ENCODE data around the gene PHPT1.

Gene PHPT1

DNA sequence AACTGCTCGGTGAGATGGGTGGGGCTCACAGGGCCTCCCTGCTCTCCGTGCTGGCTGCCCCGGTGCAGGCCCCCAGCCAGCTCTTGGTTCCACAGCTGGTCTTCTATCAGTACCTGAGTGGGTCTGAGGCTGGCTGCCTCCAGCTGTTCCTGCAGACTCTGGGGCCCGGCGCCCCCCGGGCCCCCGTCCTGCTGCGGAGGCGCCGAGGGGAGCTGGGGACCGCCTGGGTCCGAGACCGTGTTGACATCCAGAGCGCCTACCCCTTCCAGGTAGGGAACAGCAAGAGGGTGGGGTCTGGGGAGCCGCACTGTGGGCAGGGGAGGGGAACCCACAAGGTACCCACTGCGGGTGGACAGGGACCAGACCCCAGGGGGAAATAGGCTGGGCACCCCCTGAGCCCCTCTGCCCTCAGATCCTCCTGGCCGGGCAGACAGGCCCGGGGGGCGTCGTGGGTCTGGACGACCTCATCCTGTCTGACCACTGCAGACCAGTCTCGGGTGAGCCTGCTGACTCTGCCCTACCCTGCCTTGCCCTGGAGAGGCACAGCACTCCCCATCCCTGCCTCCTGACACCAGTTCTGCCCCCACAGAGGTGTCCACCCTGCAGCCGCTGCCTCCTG is 5.7 kb downstream of the PHPT1 start:
- TF ChIP-seq, protein P1, sequence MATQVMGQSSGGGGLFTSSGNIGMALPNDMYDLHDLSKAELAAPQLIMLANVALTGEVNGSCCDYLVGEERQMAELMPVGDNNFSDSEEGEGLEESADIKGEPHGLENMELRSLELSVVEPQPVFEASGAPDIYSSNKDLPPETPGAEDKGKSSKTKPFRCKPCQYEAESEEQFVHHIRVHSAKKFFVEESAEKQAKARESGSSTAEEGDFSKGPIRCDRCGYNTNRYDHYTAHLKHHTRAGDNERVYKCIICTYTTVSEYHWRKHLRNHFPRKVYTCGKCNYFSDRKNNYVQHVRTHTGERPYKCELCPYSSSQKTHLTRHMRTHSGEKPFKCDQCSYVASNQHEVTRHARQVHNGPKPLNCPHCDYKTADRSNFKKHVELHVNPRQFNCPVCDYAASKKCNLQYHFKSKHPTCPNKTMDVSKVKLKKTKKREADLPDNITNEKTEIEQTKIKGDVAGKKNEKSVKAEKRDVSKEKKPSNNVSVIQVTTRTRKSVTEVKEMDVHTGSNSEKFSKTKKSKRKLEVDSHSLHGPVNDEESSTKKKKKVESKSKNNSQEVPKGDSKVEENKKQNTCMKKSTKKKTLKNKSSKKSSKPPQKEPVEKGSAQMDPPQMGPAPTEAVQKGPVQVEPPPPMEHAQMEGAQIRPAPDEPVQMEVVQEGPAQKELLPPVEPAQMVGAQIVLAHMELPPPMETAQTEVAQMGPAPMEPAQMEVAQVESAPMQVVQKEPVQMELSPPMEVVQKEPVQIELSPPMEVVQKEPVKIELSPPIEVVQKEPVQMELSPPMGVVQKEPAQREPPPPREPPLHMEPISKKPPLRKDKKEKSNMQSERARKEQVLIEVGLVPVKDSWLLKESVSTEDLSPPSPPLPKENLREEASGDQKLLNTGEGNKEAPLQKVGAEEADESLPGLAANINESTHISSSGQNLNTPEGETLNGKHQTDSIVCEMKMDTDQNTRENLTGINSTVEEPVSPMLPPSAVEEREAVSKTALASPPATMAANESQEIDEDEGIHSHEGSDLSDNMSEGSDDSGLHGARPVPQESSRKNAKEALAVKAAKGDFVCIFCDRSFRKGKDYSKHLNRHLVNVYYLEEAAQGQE (IDR thresholded peaks at IDR 0.05; ENCODE audit: low read depth): no peak
- TF ChIP-seq YY1 (IDR thresholded peaks at IDR 0.05; ENCODE audit: low read depth): no peak
- TF ChIP-seq CEBPB (IDR thresholded peaks at IDR 0.05): no peak
- no peak for TF ChIP-seq USF1 (IDR thresholded peaks at IDR 0.05)
- no peak for TF ChIP-seq EGR1 (IDR thresholded peaks at IDR 0.05)
- TF ChIP-seq, protein P2, sequence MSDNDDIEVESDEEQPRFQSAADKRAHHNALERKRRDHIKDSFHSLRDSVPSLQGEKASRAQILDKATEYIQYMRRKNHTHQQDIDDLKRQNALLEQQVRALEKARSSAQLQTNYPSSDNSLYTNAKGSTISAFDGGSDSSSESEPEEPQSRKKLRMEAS (IDR thresholded peaks at IDR 0.05): no peak
- no peak for TF ChIP-seq FOXM1 (IDR thresholded peaks at IDR 0.05; ENCODE audit: borderline replicate concordance, low read depth)
- TF ChIP-seq CREB1 (IDR thresholded peaks at IDR 0.05; ENCODE audit: low read depth): no peak
- no peak for TF ChIP-seq EP300 (IDR thresholded peaks at IDR 0.05; ENCODE audit: borderline replicate concordance)
- TF ChIP-seq NFIC (IDR thresholded peaks at IDR 0.05): no peak
- no peak for TF ChIP-seq RAD21 (IDR thresholded peaks at IDR 0.05; ENCODE audit: low read depth)
- no peak for TF ChIP-seq TEAD4 (IDR thresholded peaks at IDR 0.05)
- TF ChIP-seq ZBTB7A (IDR thresholded peaks at IDR 0.05; ENCODE audit: low read depth): no peak
- no peak for TF ChIP-seq TAF1 (IDR thresholded peaks at IDR 0.05; ENCODE audit: low read depth)
- no peak for TF ChIP-seq TCF12 (IDR thresholded peaks at IDR 0.05; ENCODE audit: low read depth)

- TF ChIP-seq EGR1 (IDR thresholded peaks at IDR 0.05): no peak
- no peak for TF ChIP-seq FOXM1 (IDR thresholded peaks at IDR 0.05; ENCODE audit: borderline replicate concordance, low read depth)
- no peak for TF ChIP-seq RAD21 (IDR thresholded peaks at IDR 0.05; ENCODE audit: low read depth)
- no peak for TF ChIP-seq TCF12 (IDR thresholded peaks at IDR 0.05; ENCODE audit: low read depth)
- no peak for TF ChIP-seq TAF1 (IDR thresholded peaks at IDR 0.05; ENCODE audit: low read depth)
- TF ChIP-seq NFIC (IDR thresholded peaks at IDR 0.05): no peak
- TF ChIP-seq USF1 (IDR thresholded peaks at IDR 0.05): no peak
- no peak for TF ChIP-seq CEBPB (IDR thresholded peaks at IDR 0.05)
- TF ChIP-seq, protein P2 (IDR thresholded peaks at IDR 0.05): no peak
- TF ChIP-seq, protein P1 (IDR thresholded peaks at IDR 0.05; ENCODE audit: low read depth): no peak
- no peak for TF ChIP-seq TEAD4 (IDR thresholded peaks at IDR 0.05)
- no peak for TF ChIP-seq YY1 (IDR thresholded peaks at IDR 0.05; ENCODE audit: low read depth)
- no peak for TF ChIP-seq ZBTB7A (IDR thresholded peaks at IDR 0.05; ENCODE audit: low read depth)
- TF ChIP-seq EP300 (IDR thresholded peaks at IDR 0.05; ENCODE audit: borderline replicate concordance): no peak
- no peak for TF ChIP-seq CREB1 (IDR thresholded peaks at IDR 0.05; ENCODE audit: low read depth)
These were observed 6.4 kb downstream of the PHPT1 start for GRCh38 chr9:136855461-136856078.

DNA sequence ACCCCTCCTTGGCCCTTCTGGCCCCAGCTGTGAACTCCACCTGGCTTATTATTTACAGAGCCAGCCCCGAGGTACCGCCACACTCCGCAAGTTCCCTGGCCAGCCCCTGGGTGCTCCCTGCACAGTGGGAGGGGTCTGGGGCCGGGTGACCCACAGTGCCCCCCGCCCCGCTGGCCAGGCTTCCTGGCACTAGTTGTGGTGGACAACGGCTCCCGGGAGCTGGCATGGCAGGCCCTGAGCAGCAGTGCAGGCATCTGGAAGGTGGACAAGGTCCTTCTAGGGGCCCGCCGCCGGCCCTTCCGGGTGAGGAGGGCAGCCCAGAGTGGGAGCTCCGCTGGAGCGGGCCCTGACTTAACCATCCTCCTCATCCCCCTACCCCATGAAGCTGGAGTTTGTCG is 6.9 kb downstream of the PHPT1 start:
- TF ChIP-seq TAF1 (IDR thresholded peaks at IDR 0.05; ENCODE audit: low read depth): no peak
- no peak for TF ChIP-seq CREB1 (IDR thresholded peaks at IDR 0.05; ENCODE audit: low read depth)
- no peak for TF ChIP-seq EGR1 (IDR thresholded peaks at IDR 0.05)
- no peak for TF ChIP-seq TEAD4 (IDR thresholded peaks at IDR 0.05)
- no peak for TF ChIP-seq ZBTB7A (IDR thresholded peaks at IDR 0.05; ENCODE audit: low read depth)
- no peak for TF ChIP-seq TCF12 (IDR thresholded peaks at IDR 0.05; ENCODE audit: low read depth)
- no peak for TF ChIP-seq FOXM1 (IDR thresholded peaks at IDR 0.05; ENCODE audit: borderline replicate concordance, low read depth)

DNA sequence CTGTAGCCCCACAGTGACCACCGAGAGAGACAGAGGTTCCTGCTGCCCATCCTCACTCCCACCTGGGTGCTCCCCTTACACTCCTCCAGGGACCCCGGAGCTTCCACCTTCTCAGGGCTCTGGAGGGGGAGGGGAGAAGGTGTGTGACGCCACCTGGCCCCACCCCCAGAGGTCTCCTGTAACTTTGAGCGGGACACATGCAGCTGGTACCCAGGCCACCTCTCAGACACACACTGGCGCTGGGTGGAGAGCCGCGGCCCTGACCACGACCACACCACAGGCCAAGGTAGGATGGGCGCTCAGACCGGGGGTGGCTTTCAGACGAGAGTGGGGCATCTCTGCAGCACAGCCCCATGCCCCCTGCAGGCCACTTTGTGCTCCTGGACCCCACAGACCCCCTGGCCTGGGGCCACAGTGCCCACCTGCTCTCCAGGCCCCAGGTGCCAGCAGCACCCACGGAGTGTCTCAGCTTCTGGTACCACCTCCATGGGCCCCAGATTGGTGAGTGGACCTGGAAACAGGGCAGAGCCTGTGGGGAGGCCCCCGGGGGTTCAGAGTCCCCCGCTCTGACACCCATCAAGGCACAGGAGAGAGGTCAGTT is 7.4 kb downstream of the PHPT1 start:
- TF ChIP-seq YY1 (IDR thresholded peaks at IDR 0.05; ENCODE audit: low read depth) (no peak), ZBTB7A (IDR thresholded peaks at IDR 0.05; ENCODE audit: low read depth) (0 out of 2 replicates have a peak, but pooled peaks have one; percentile 31)

DNA sequence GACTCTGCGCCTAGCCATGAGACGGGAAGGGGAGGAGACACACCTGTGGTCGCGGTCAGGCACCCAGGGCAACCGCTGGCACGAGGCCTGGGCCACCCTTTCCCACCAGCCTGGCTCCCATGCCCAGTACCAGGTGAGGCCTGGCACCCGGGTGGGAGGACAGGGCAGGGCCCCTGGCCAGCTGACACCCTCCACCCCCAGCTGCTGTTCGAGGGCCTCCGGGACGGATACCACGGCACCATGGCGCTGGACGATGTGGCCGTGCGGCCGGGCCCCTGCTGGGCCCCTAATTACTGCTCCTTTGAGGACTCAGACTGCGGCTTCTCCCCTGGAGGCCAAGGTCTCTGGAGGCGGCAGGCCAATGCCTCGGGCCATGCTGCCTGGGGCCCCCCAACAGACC is 8.0 kb downstream of the PHPT1 start:
- no peak for TF ChIP-seq CREB1 (IDR thresholded peaks at IDR 0.05; ENCODE audit: low read depth)
- no peak for TF ChIP-seq TCF12 (IDR thresholded peaks at IDR 0.05; ENCODE audit: low read depth)
- no peak for TF ChIP-seq USF1 (IDR thresholded peaks at IDR 0.05)
- TF ChIP-seq RAD21 (IDR thresholded peaks at IDR 0.05; ENCODE audit: low read depth): no peak
- no peak for TF ChIP-seq TAF1 (IDR thresholded peaks at IDR 0.05; ENCODE audit: low read depth)
- TF ChIP-seq YY1 (IDR thresholded peaks at IDR 0.05; ENCODE audit: low read depth): no peak
- no peak for TF ChIP-seq NFIC (IDR thresholded peaks at IDR 0.05)
- TF ChIP-seq, protein P2 (IDR thresholded peaks at IDR 0.05): no peak
- TF ChIP-seq FOXM1 (IDR thresholded peaks at IDR 0.05; ENCODE audit: borderline replicate concordance, low read depth): no peak
- TF ChIP-seq ZBTB7A (IDR thresholded peaks at IDR 0.05; ENCODE audit: low read depth): no peak
- TF ChIP-seq, protein P1 (IDR thresholded peaks at IDR 0.05; ENCODE audit: low read depth): no peak
- no peak for TF ChIP-seq EP300 (IDR thresholded peaks at IDR 0.05; ENCODE audit: borderline replicate concordance)
- no peak for TF ChIP-seq EGR1 (IDR thresholded peaks at IDR 0.05)

All from Ishikawa (cell line).